Kidney tubule cell (primary cell): ENCODE results near the gene NKD1.

Experiments
- DNase-seq: peaks from one replicate; pipeline ENCODE4 v3.0.0-alpha.2; 2018; ENCODE audit warnings: low spot score

NKD1 gene

GRCh38 chr16:50651835-50652438 is 103.7 kb downstream of the NKD1 start:
- no peak for DNase-seq

GRCh38 chr16:50652836-50653425 is 104.7 kb downstream of the NKD1 start:
- DNase-seq = no peak

- DNase-seq = no peak
These were observed 105.7 kb downstream of the NKD1 start for GRCh38 chr16:50653633-50654519.

DNA sequence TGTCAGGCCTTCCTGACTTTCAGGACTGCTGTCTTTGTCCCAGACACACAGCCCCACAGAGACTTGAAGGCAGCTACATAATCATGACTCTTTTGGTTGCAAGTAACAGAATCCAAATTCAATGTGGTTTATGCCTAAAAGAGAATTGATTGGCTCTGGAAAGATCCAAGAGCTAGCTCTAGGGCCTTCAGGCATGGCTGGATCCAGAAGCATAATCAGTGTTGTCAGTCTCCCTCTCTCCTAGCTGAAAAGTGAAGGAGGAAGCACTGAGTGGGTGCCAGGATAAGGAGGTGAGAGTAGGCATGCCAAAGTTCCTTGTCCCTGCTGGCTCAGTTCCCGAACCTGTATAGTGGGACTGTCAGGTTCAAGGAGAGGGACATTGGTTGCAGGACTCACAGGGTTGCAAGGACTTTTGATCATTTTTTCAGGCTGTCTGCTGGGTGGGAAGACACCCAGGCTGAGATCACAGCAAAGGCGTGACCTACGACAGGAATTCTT is 107.4 kb downstream of the NKD1 start:
- DNase-seq = no peak

GRCh38 chr16:50657241-50657640 is 109.0 kb downstream of the NKD1 start:
- no peak for DNase-seq

- no peak for DNase-seq
These were observed 111.6 kb downstream of the NKD1 start for GRCh38 chr16:50659806-50660205.

DNA sequence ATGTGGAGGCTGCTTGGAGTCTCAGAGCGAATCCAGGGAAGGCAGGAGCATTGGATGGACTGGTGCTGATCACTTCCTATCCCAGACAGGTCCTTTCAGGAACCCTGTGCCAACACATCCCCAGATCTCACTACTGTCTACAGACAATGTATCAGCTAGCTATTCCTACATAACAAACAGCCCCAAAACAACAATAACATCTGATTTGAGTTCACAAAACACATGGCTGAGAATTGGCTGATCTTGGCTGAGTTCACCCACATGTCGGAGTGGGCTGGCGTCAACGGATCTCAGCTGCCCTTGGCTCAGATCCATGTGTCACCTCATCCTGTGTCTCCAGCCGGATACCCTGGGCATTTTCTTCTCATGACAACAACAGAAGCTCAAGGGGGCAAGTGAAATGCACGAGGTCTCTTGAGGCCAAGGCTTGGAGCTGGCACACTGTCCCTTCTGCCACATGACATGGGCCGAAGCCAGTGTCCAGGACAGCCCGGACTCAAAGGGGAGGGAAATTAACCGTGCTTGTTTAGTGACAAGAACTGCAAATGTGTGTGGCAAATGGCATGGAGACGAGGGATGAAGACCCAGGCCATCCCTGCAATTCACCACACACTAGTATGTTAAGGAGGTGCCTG is 114.2 kb downstream of the NKD1 start:
- no peak for DNase-seq

GRCh38 chr16:50664270-50664669 is 116.1 kb downstream of the NKD1 start:
- no peak for DNase-seq

DNA sequence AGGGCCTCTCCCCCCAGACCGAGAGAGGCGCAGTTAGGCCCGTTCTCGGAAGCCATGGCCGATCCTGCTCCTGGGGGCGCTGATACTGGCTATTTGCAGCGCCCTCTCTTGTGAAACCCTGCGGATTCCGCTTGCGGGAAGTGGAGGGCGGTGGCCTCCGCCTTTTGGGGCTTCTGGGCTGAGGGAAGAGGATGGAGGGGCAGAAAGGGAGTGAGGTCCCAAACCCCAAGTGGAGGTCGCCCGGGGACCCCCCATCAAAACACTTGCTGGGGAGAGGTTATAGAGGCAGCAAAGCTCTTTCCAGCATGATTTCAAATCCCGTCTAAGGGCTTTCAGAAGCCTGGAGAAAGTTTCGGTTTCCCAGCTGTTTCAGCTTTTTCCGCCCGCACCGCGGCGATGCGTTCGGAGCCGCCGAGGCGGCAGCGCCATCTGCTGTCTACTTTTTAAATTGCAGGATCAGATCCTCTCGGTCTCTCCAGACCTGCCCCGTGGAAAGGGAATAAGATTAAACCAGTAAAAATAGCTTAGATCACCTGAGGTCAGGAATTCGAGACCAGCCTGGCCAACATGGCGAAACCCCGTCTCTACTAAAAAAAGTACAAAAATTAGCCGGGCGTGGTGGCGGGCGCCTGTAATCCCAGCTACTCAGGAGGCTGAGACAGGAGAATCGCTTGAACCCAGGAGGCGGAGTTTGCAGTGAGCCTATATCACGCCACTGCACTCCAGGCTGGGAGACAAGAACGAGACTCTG is 117.1 kb downstream of the NKD1 start:
- peak; percentile 71 for DNase-seq

DNA sequence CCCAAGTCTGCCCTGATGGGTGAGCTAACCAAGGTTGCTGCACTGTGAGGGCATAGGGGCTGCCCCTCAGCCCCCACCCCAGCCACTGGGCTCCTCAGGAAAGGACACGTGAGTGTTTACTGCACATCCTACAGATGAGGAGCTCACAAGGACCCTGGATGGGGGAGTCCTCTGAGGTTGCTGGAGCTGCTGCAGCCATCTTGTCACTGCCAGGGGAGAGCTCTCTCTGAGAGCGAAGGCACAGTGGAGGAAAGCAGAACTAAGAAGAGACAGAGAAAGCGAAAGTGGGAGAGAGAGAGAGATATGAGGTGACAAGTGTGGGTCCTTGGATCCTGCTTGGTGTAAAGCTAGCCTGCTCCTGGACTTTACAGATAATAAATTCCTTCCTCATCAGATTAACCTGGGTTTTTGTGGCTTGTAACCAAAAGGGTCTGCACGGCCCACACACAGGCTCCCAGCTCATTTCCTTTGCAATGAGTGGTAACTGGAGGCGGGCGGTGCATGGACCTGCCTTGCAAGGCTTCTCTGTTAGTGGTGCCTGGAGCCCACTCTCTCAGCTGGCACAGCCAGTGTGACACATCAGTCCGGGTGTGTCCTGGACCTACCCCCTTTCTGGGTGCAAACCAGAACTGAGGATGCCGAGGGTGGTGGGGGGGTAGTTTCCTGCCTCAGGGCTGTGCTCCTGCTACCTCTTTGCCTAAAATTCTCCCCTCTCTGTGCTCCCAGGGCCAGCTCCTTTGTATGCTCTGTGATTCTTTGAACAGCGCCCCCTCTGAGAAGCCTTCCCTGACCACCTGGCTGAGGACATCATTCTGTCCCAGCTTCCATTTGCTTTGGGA is 118.7 kb downstream of the NKD1 start:
- no peak for DNase-seq

DNA sequence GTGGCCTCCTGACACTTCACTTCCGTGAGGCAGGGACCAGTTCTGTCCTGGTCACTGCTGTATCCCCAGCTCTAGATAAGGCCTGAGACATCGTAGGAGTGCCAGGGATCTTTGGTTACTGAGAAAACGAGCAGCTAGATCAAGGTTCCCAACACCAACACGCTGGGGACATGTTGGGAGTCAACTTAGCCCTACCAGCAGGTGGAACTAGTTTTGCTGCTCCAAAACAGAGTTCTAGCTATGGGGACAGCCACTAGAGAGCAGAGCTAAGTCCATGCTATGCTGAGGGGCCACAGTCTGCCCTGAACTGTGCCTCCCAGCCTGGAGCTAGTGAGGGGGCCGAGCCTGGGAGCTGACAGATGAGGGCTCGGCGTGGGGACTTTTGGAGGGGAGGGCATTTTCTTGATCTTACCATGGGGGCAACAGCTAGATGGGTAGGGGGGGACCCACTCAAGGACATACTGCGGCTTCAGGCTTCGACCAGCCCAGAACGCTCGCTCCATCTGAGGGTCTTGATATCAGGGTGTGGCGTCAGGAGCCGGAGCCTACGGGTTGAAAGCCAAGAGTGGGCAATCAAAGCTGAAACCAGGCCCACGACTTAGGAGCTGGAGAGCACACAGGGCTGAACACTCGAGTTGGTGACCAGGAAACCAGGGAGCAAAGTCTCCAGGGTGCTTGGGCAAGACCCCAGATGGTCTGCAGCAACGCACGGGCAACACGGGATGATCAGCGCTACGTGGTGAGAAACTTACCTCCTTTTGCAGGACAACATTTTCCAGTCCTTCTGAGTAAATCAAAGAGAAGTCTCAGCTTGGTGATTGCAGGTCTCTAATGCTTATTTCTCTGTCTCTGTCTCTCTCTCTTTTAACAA is 119.5 kb downstream of the NKD1 start:
- DNase-seq = no peak

DNA sequence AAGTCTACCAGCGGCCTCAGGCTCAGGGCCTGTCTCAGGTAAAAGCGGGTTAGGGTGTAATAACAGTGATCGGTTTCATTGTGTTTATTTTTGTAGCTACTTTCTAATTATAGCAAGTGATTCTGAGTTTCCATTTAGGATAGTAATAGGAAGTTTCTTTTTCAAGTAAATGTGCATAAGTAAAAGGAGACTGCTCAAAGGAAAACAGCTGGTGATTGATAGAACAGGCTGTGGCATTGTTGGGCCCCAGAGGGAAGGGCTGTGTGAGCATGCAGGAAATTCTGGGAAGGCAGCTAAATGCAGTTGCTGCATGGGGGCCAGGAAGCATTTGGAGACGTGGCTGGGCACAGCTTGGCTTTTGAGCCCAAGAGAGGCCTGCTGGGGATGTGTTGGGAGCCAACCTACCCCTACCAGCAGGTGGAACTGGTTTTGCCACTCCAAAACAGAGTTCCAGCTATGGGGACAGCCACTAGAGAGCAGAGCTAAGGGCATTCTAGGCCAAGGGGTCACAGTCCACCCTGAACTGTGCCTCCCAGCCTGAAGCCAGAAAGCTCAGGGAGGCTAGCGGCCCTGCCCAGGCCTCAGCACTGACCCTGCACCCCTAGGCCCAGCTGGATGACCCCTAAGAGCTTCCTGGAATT is 120.3 kb downstream of the NKD1 start:
- no peak for DNase-seq

DNA sequence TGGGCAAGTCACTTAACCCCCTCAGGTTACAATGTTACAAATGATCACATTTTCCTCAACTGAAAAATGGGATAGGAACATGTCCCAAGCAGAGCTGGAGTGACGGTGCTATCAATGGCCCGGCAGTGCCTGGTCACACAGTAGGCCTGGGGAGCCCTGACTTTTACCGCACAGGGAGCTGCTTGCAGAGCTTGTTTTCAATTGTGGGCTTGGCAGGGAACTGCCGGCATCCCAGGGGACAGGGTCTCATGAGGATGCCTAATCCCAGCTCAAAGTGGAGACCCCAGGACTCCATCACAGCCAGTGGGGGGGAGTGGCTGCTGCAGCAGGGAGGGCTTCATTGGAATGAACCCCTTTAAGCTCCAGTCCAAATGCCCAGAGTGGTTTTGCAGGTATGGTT is 121.5 kb downstream of the NKD1 start:
- DNase-seq = no peak

- DNase-seq = no peak
These were observed 122.3 kb downstream of the NKD1 start for GRCh38 chr16:50670476-50670875.

GRCh38 chr16:50671644-50672260 is 123.6 kb downstream of the NKD1 start:
- DNase-seq = peak; percentile 43

DNA sequence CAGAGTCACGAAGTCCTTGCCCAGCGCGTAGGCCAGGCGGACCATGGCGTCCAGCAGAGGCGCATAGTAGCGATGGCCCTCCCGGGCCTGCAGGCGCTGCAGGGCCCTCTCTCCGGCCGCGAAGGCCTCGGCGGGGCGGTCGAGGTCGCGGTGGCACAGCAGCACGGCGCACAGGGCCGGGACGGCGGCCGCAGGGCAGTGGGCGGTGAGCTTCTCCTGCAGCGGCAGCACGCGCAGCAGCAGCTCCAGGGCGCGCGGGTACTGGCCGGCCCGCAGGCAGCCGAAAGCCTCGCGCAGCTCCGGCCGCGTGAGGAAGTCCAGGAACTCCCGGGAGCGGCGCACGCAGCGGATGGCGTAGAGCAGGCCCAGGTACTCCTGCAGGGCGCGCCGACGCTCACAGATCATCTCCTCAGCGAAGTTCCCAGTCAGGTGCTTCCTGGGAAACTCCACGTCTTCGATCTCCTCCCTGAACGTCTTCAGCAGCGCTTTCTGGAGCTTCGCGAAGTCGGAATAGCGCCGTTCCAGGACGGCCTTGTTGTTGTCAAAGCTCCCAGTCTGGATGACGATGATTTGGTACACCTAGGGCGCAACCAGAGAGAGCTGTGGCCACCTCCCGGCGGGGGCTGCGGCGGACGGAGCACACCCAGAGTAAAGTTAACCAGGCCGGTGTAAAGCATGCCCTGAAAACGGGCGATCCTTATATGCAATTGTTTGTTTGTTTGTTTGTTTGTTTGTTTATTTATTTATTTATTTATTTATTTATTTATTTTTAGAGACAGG is 125.5 kb downstream of the NKD1 start:
- no peak for DNase-seq

- DNase-seq = peak; percentile 31
These were observed 126.6 kb downstream of the NKD1 start for GRCh38 chr16:50674831-50675230.
